ENCODE results near the gene GLMP.

DNA sequence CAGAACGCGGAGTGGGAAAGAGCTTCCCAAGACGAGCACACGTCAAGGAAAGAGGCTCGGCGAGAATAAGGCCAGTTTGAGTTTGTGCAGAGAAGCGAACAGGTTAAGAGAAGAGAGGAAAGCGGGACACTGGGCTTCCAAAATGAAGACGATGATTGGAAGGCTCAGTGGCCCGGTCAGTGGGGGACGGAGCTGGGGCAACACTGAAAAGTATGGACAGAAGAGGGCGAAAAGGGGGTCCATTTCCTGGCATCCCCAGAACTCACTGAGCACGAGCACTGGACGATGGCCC lies 42.4 kb upstream of the GLMP start:
- TF ChIP-seq POLR2AphosphoS5 (IDR thresholded peaks at IDR 0.05), result no peak
- TF ChIP-seq, protein P1, sequence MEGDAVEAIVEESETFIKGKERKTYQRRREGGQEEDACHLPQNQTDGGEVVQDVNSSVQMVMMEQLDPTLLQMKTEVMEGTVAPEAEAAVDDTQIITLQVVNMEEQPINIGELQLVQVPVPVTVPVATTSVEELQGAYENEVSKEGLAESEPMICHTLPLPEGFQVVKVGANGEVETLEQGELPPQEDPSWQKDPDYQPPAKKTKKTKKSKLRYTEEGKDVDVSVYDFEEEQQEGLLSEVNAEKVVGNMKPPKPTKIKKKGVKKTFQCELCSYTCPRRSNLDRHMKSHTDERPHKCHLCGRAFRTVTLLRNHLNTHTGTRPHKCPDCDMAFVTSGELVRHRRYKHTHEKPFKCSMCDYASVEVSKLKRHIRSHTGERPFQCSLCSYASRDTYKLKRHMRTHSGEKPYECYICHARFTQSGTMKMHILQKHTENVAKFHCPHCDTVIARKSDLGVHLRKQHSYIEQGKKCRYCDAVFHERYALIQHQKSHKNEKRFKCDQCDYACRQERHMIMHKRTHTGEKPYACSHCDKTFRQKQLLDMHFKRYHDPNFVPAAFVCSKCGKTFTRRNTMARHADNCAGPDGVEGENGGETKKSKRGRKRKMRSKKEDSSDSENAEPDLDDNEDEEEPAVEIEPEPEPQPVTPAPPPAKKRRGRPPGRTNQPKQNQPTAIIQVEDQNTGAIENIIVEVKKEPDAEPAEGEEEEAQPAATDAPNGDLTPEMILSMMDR (IDR thresholded peaks at IDR 0.05), result no peak
- no peak for TF ChIP-seq EP300 (IDR thresholded peaks at IDR 0.05)
- TF ChIP-seq POLR2A (IDR thresholded peaks at IDR 0.05; ENCODE audit: low read depth), result no peak
